Measurements from ENCODE around the gene F10.

- TF ChIP-seq CTCF (IDR thresholded peaks at IDR 0.05) (no peak), POLR2A (IDR thresholded peaks at IDR 0.05) (no peak)
Observed at GRCh38 chr13:113088691-113089020, 33.9 kb upstream of the F10 start.
